HG02588 (cell line): ENCODE data around the gene FGF14.

ENCODE experiments used
- ATAC-seq: cut with Tn5 transposase; IDR thresholded peaks from one replicate; pipeline ENCODE4 v1.9.1; 2021; ENCODE audit warnings: mild to moderate bottlenecking, moderate library complexity; ENCODE audit not compliant: unreplicated experiment

The FGF14 gene

DNA sequence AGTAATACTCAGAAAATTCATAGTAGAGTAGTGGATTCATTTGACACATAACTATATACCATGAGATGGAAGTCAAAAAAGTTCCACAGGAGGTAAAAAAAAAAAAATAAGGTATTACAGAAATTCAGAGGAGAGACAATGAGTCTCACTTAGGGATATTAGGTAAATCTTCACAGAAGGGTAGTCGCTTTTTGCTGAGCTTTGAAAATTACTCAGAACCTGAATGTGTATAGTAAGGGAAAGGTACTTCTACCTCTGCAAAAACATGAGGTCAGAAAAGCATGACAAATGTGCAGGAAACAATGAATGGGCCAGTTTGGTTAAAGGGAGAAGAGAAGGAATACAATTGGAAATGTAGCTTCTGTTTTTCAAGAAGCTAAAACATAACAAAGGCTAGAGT, 698.8 kb downstream of the FGF14 start:
- ATAC-seq, result no peak

GRCh38 chr13:101700598-101700997, 701.2 kb downstream of the FGF14 start:
- no peak for ATAC-seq

- ATAC-seq, result no peak
Measured at GRCh38 chr13:101698400-101698799, 703.4 kb downstream of the FGF14 start.

DNA sequence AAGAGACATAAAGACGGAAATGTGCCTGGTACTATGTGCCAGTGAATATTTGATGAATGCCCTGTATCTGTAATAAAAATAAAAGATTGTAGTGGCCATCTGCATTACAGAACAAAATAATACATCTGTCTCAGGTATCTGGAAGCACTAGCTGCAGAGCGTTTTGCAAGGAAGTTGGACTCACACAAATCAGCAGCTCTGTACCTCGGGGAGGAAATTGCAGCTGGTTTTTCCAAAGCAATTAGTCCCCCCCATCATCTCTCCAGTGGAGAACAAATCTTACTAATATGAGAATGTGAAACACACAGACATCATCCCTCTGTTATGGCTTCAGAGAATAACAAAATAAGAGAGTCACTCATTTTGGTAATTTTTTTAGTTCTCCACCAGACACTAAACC, 704.1 kb downstream of the FGF14 start:
- ATAC-seq, result no peak

DNA sequence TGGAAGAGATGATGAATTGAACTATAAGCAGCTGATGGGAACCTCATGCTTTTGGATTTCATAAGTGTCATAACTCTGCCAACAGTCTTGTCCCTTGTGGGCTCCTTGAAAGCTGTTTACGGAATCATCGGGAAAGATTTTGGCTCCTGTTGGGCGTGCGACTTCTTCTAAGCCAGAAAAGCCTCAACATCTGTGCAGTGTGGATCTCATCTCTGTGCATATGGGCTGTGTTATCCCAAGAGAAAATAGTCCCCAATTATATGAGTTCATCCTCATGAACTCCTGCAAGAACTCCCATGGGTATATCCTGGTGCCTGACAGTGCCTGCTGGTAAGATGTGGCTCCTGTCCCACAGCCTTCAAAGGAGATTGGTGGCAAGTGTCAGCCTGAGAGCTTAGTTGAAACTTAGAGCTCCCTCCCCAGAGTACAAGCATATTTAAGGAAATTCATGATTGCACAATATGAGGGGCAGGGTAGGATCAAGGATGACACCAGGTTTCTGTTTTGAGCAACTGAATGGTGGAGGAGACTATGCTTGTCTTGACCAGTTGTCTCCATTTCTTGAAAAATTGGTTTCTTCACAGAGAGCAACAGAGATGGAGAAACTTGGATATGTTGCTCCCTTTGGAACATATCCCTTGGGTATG, 705.9 kb downstream of the FGF14 start:
- no peak for ATAC-seq

- no peak for ATAC-seq
Measured at GRCh38 chr13:101691341-101691860, 710.4 kb downstream of the FGF14 start.

DNA sequence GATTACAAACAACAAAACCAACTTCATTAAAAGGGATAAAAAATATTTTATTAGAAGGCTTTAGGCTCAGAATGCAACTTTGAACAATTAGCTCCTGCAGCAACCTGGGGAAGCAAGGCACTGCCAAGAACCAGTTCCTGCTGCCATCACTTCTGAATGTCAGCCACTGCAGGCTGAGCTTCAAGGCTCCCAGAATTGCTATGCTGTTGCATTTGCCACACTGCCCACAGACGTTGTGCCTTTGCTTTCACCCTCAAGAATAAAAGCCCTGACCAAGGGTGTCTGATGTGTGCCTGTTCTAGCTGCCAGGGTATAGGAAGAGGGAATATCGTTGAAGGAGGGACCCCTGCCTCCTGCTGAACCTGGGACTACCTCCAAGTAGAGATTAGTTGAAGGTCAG, 711.0 kb downstream of the FGF14 start:
- no peak for ATAC-seq

DNA sequence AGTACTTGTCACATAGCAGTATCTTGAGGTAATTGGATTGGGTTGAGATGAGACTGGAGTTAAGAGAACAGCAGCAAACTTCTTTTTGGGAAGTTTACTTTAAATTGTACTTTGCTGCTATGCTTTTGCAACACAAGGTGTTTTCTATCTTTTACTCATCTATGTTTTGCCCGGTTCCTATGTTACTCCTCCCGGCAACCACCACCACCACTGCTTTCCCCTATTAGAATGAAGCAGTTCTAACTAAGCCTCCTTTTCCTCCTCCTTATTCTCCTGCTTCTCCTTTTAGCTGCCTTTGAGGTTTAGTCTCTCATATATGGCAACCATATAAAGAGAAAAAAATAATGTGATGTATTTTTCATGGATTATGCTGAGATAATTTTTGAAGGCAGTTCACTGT, 715.8 kb downstream of the FGF14 start:
- no peak for ATAC-seq

GRCh38 chr13:101681834-101682233, 720.0 kb downstream of the FGF14 start:
- ATAC-seq, result no peak

DNA sequence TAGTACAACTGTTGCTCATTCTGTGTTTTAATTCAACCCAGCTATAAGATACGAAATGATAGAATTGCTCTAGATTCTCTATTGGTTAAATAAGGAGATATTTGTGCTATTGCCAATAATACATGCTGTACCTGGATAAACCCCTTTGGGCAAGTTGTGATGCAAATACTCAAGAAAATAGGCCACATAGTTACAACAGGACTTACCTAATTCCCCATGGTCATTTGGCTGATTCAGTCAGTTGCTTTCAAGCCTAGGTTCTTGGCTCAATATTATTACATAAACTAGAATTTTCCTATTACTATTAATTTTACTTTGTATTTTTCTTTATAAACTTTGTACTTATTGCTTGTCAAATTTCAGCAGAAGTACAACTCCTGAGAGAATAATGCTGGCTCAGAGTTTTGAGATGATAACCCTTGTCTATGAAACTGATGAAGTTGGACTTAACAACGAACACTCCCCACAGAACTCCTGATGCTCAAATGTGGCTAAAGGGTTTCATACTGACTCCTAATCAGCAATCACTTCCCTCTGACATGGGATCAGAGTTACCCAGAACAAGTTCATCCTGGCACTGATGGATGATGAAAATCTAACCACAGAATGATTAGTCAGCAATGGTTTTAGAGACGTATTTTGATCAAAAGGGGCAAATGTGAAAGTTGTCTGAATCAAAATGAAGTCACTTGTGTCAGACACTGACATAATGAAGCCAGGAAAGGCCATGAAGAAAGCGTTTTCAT, 728.3 kb downstream of the FGF14 start:
- no peak for ATAC-seq

GRCh38 chr13:101661839-101662238, 740.0 kb downstream of the FGF14 start:
- no peak for ATAC-seq
